Activated CD4-positive, CD25-positive, alpha-beta regulatory T cell (primary cell): ENCODE measurements around the gene TSPYL4.

ENCODE experiments used
- DNase-seq, 4 experiments: peaks; one replicate each; lab custom pipeline; 2025; lab: John Stamatoyannopoulos, UW

TSPYL4 gene

DNA sequence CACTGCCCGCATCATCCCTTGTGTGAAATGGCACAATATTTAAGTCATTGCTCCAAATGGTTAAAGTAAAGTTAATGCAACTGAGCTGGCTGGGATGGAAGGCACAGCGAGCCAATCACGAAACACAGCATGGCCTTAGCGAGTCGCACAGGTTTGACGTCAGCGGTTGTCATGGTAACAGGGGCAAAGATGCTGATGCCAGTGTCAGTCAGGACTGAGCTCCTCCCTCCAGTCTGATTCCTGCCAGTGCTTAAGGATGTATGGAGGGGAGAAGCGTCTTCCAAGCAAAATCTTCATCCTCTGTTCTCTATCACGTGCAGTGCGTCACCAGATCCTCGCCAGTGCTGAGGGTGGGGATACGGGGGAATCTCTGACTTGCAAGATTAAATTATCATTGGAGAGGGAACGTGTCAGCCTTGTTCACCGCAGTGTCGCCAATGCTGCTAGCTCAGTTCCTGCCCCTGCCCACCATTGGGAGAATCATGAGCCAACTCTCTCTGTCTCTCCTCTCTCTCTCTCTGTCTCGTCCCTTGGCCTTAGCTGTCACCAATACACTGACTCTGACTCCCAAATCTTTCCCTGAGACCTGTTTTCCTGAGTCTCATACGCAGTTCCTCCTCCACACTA lies 24.5 kb downstream of the TSPYL4 start:
- DNase-seq = no peak

DNA sequence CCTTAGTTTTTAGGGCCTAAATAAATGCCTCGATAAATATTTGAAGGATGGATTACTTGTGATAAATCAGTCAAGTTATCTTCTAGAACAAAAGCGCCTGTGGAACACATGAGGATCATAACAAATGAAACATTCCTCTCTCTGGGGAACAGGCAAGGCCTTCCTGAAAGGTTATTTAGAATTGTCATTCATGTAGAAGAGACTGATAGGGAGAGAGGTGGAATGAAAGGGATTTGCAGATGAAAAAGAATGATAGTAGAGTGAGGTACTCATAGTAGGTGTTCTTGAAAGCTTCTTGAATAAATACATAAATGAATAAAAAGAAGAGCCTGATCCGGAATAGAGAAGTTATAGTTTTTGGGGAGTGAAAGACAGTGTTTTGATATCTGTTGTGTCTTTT lies 30.5 kb downstream of the TSPYL4 start:
- no peak for DNase-seq

- no peak for DNase-seq
These were observed 32.0 kb downstream of the TSPYL4 start for GRCh38 chr6:116221911-116222310.

- DNase-seq = no peak
These were observed 32.8 kb downstream of the TSPYL4 start for GRCh38 chr6:116221067-116221466.

DNA sequence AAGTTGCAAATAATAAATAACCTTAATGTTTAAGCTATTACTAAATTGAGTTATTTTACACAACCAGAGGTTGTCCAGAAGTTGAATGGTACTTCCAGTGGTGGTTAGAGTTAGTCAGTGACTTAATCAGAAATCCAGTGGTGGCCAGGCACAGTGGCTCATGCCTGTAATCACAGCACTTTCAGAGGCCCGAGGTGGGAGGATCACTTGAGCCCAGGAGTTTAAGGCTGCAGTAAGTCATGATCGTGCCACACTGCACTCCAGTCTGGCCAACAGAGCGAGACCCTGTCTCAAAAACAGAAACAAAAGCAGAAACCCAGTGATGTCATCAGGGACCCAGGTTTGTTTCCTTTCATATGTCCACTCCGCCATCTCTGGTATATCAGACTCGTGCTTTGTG lies 35.0 kb downstream of the TSPYL4 start:
- no peak for DNase-seq

GRCh38 chr6:116218172-116218633 lies 35.7 kb downstream of the TSPYL4 start:
- no peak for DNase-seq

GRCh38 chr6:116217069-116217468 lies 36.8 kb downstream of the TSPYL4 start:
- DNase-seq = no peak

DNA sequence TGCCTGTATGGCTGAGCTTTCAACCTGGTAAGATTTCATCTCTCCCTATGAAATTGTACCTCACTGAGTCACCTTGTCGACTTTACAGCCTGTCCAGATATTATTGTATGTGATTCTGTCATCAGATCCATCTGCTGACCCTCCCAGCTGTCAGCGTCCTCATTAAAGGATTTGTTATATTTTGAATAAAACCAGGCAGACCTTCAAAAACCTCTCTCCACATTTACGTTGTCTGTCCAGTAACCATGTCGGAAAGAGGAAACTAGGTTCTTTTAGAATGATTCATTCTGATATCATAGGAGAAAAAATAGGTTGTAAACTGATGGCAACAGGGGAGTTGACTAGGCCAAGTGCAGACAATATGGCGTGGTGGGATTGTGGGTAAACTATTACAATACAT lies 38.5 kb downstream of the TSPYL4 start:
- no peak for DNase-seq

DNA sequence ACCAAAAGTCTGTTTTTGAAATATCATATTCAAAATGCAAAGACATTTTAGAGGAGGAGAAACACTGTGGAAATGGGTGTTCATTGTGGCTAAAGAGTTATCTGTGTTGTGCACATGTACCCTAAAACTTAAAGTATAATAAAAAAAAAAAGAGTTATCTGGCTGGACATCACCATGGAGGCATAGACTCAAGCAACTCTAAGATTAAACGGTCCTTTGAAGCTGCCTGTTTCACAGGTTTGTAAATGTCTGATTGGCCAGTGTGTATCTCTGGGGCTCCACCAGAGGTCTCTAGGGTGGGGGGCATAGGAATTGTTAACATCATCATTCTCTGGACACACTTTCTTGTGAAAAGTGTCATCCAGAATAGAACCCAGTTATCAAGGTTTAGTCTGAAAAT lies 39.2 kb downstream of the TSPYL4 start:
- no peak for DNase-seq

GRCh38 chr6:116210750-116211425 lies 43.0 kb downstream of the TSPYL4 start:
- no peak for DNase-seq

GRCh38 chr6:116210316-116210715 lies 43.6 kb downstream of the TSPYL4 start:
- no peak for DNase-seq

GRCh38 chr6:116208056-116208785 lies 45.7 kb downstream of the TSPYL4 start:
- DNase-seq = no peak

- no peak for DNase-seq
These were observed 47.5 kb downstream of the TSPYL4 start for GRCh38 chr6:116206231-116206903.

DNA sequence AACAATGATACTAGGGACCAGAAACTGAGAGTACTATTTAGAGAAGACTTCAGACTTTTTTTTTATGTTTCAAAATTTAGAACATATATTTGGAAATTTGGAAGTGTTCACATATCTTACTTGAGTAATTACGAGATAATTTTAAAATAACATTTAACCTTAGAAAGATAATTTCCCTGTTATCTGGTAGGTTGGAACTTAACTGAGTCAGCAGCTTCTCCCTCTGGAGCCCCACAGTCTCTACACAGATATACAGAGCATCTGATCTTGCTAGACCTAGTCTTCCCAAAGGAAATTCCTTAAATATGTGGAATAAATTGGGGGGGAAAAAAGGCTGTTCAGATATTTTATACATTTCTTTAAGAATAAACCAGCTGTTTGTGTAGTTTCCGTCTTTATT lies 48.6 kb downstream of the TSPYL4 start:
- DNase-seq = no peak

GRCh38 chr6:116201538-116201937 lies 52.3 kb downstream of the TSPYL4 start:
- DNase-seq = no peak

- no peak for DNase-seq
These were observed 53.1 kb downstream of the TSPYL4 start for GRCh38 chr6:116200619-116201249.
